IMR-90 (cell line): ENCODE measurements around the gene NOX1. TPM values are rescaled to one million over a fixed set of nuclear protein-coding genes. Genes with fewer than 3 reads are reported as not detected.

Experiments
- ATAC-seq: fragments of 200-7000 bp; cut with Tn5 transposase; 2 replicates; pipeline ENCODE4 v1.9.1; 2020; ENCODE audit warnings: low read depth, mild to moderate bottlenecking, moderate library complexity
- BruUV-seq: library from RNA; stranded (reverse); fragments of 400-500 nt; replicated peaks from 2 replicates; lab custom pipeline; 2021; lab: Mats Ljungman, UMichigan
- CTCF ChIA-PET: fragments of 300-600 bp; formaldehyde crosslinking; extraction: SDS; loops from one replicate; lab custom pipeline; 2021; ENCODE audit warnings: antibody characterized with exemption; lab: Yijun Ruan, JAX
- POLR2A ChIA-PET: fragments of 300-600 bp; sonication (Branson Sonifier 250); formaldehyde crosslinking; loops from one replicate; lab custom pipeline; 2022; ENCODE audit warnings: antibody characterized with exemption; ENCODE audit not compliant: unreplicated experiment; lab: Charles Lee
- DNase-seq: peaks from one replicate; pipeline ENCODE4 v3.0.0; 2013
- H2AFZ ChIP-seq: replicated peaks from 2 replicates; pipeline ENCODE3; 2013; ENCODE audit warnings: low read length, mild to moderate bottlenecking; ENCODE audit not compliant: poor library complexity
- H2AK5ac ChIP-seq: 2 replicates; pipeline ENCODE4 v1.6.1; 2013; ENCODE audit warnings: low read depth, low read length, inconsistent platforms
- H2AK9ac ChIP-seq: replicated peaks from 2 replicates; pipeline ENCODE3; 2013; ENCODE audit warnings: mild to moderate bottlenecking, low read depth, low read length, moderate library complexity; ENCODE audit not compliant: poor library complexity
- H2BK120ac ChIP-seq: 2 replicates; pipeline ENCODE4 v1.6.1; 2013; ENCODE audit warnings: low read depth, low read length, inconsistent platforms
- H2BK15ac ChIP-seq: 3 replicates; pipeline ENCODE4 v1.6.1; 2013; ENCODE audit warnings: low read depth, low read length, inconsistent platforms
- H2BK20ac ChIP-seq: 2 replicates; pipeline ENCODE4 v1.6.1; 2013; ENCODE audit warnings: low read depth, mild to moderate bottlenecking, inconsistent platforms, low read length, moderate library complexity
- H2BK5ac ChIP-seq: 2 replicates; pipeline ENCODE4 v1.6.1; 2013; ENCODE audit warnings: mild to moderate bottlenecking, low read depth, low read length, inconsistent platforms; ENCODE audit not compliant: poor library complexity, severe bottlenecking
- H3K14ac ChIP-seq: replicated peaks from 2 replicates; pipeline ENCODE4 v1.6.1; 2013; ENCODE audit warnings: low read depth, low read length, inconsistent platforms
- H3K18ac ChIP-seq: 2 replicates; pipeline ENCODE4 v1.6.1; 2013; ENCODE audit warnings: low read depth, low read length, control low read depth
- H3K23ac ChIP-seq: 2 replicates; pipeline ENCODE4 v1.6.1; 2013; ENCODE audit warnings: low read depth, low read length, inconsistent platforms
- H3K27ac ChIP-seq: 2 replicates; pipeline ENCODE4 v1.5.1; 2013; ENCODE audit warnings: mild to moderate bottlenecking, control low read depth, low read length; ENCODE audit not compliant: insufficient read depth
- H3K27me3 ChIP-seq: 2 replicates; pipeline ENCODE4 v1.6.1; 2013; ENCODE audit warnings: low read length; ENCODE audit not compliant: control insufficient read depth, insufficient read depth
- H3K36me3 ChIP-seq: 2 replicates; pipeline ENCODE4 v1.6.1; 2013; ENCODE audit warnings: low read length, mixed read lengths; ENCODE audit not compliant: control insufficient read depth, insufficient read depth
- H3K4ac ChIP-seq: 2 replicates; pipeline ENCODE4 v1.6.1; 2013; ENCODE audit warnings: low read depth, low read length, inconsistent platforms
- H3K4me1 ChIP-seq: 2 replicates; pipeline ENCODE4 v1.6.1; 2013; ENCODE audit warnings: low read length, mixed read lengths; ENCODE audit not compliant: control insufficient read depth, insufficient read depth
- H3K4me2 ChIP-seq: 2 replicates; pipeline ENCODE4 v1.6.1; 2013; ENCODE audit warnings: low read depth, mild to moderate bottlenecking, control low read depth, low read length, moderate library complexity
- H3K4me3 ChIP-seq: 2 replicates; pipeline ENCODE4 v1.5.1; 2013; ENCODE audit warnings: low read depth, mild to moderate bottlenecking, control low read depth, low read length, moderate library complexity; ENCODE audit not compliant: insufficient read depth
- H3K56ac ChIP-seq: 2 replicates; pipeline ENCODE4 v1.6.1; 2013; ENCODE audit warnings: low read length, inconsistent platforms; ENCODE audit not compliant: insufficient read depth; ENCODE audit errors: extremely low read depth
- H3K79me1 ChIP-seq, 2 experiments: 2 replicates each; pipeline ENCODE4 v1.6.1; 2013; ENCODE audit warnings: low read length in 2 of 2, inconsistent platforms in 1 of 2, low read depth in 1 of 2
- H3K9ac ChIP-seq: 2 replicates; pipeline ENCODE4 v1.6.1; 2013; ENCODE audit warnings: low read depth, low read length, control low read depth
- H3K9me1 ChIP-seq: 2 replicates; pipeline ENCODE4 v1.6.1; 2013; ENCODE audit warnings: low read length, inconsistent platforms; ENCODE audit not compliant: insufficient read depth
- H3K9me3 ChIP-seq: 2 replicates; pipeline ENCODE4 v1.6.1; 2013; ENCODE audit warnings: low read length; ENCODE audit not compliant: control insufficient read depth, insufficient read depth
- H4K20me1 ChIP-seq: 2 replicates; pipeline ENCODE4 v1.6.1; 2013; ENCODE audit warnings: low read length, inconsistent platforms; ENCODE audit not compliant: insufficient read depth
- H4K5ac ChIP-seq: 2 replicates; pipeline ENCODE4 v1.6.1; 2013; ENCODE audit warnings: mild to moderate bottlenecking, low read depth, low read length, control low read depth
- H4K8ac ChIP-seq, 2 experiments: 2 replicates each; pipeline ENCODE4 v1.6.1; 2013; ENCODE audit warnings: low read depth in 2 of 2, low read length in 2 of 2, control low read depth in 1 of 2, inconsistent platforms in 1 of 2
- H4K91ac ChIP-seq: 2 replicates; pipeline ENCODE4 v1.6.1; 2013; ENCODE audit warnings: low read depth, low read length, inconsistent platforms; ENCODE audit not compliant: insufficient read depth
- CHD1 ChIP-seq: IDR thresholded peaks from 2 replicates; pipeline ENCODE4 v1.6.1; 2012; ENCODE audit warnings: low read depth, low read length, improper control_type of control experiment
- CTCF ChIP-seq: conservative IDR thresholded peaks from 2 replicates; pipeline ENCODE4 v1.5.1; 2012; ENCODE audit warnings: mild to moderate bottlenecking, low read depth, low read length, improper control_type of control experiment
- ELK1 ChIP-seq: fragments of 150-350 bp; IDR thresholded peaks from 2 replicates; pipeline ENCODE4 v1.6.1; 2016; ENCODE audit warnings: low read depth, mild to moderate bottlenecking, low read length, moderate library complexity, borderline replicate concordance
- MAFK ChIP-seq: IDR thresholded peaks from 2 replicates; pipeline ENCODE4 v1.6.1; 2012; ENCODE audit warnings: low read depth, low read length, improper control_type of control experiment
- MAZ ChIP-seq: IDR thresholded peaks from 2 replicates; pipeline ENCODE4 v1.6.1; 2012; ENCODE audit warnings: low read depth, mild to moderate bottlenecking, low read length, improper control_type of control experiment, moderate library complexity, borderline replicate concordance
- NFE2L2 ChIP-seq: fragments of 150-350 bp; IDR thresholded peaks from 2 replicates; pipeline ENCODE4 v1.6.1; 2016; ENCODE audit warnings: low read depth, mild to moderate bottlenecking, low read length
- RAD21 ChIP-seq: IDR thresholded peaks from 2 replicates; pipeline ENCODE4 v1.6.1; 2012; ENCODE audit warnings: low read length, improper control_type of control experiment
- RCOR1 ChIP-seq: IDR thresholded peaks from 2 replicates; pipeline ENCODE4 v1.6.1; 2012; ENCODE audit warnings: mild to moderate bottlenecking, low read length, improper control_type of control experiment; ENCODE audit not compliant: insufficient replicate concordance
- SMC3 ChIP-seq: fragments of 150-350 bp; IDR thresholded peaks from 2 replicates; pipeline ENCODE4 v1.6.1; 2016; ENCODE audit warnings: low read depth, mild to moderate bottlenecking, antibody characterized with exemption, low read length, moderate library complexity
- USF2 ChIP-seq: fragments of 150-350 bp; IDR thresholded peaks from 2 replicates; pipeline ENCODE4 v1.6.1; 2017; ENCODE audit warnings: mild to moderate bottlenecking, antibody characterized with exemption, low read length, low read depth
- WGBS, 2 experiments: methylation state at CpG; one replicate each; pipeline versions ENCODE4 v1.1.5 to v1.1.7; 2013; ENCODE audit warnings: missing lambda C conversion rate in 2 of 2; ENCODE audit not compliant: insufficient read length in 1 of 2; ENCODE audit errors: extremely low coverage in 2 of 2; 5-methylcytosine and 5-hydroxymethylcytosine counted together
- dilution Hi-C: fragments of 300-500 bp; cut with HindIII; formaldehyde crosslinking; loops from one replicate; pipeline ENCODE4 v1.14.3; 2018; ENCODE audit warnings: low sequenced_read_pairs; ENCODE audit not compliant: unreplicated experiment
- in situ Hi-C: fragments of 300-500 bp; cut with MboI; formaldehyde crosslinking; loops from 3 replicates; pipeline ENCODE4 v1.14.3; 2019; ENCODE audit warnings: low sequenced_read_pairs, inconsistent platforms, mixed read lengths
- intact Hi-C: fragments of 100-400 bp; cut with micrococcal nuclease; formaldehyde crosslinking; loops from 2 replicates; pipeline ENCODE4 v1.10.0; 2022
- polyA plus RNA-seq, 3 experiments: library from polyadenylated mRNA; depleted of rRNA; stranded (reverse); fragments of >200 nt; gene quantifications; 2 replicates each; pipeline ENCODE4 v1.2.3, GENCODE V29; 2012; ENCODE audit warnings: low replicate concordance in 1 of 3
- total RNA-seq: library from RNA; depleted of rRNA; stranded (reverse); fragments of >200 nt; gene quantifications from 2 replicates; pipeline ENCODE4 v1.2.3, GENCODE V29; 2012

The NOX1 gene
- total and polyA plus RNA-seq, 2 of the 4 experiments (the other 2 are of a cell fraction): not detected

- CTCF ChIA-PET: no interaction called here
- H3K4me3 ChIP-seq: no peak overlapping the region
- dilution Hi-C loops: no loop called here
Observed at GRCh38 chrX:100904433-100904832, 30.3 kb upstream of the NOX1 start.

More at GRCh38 chrX:100904433-100904832, 30.3 kb upstream of the NOX1 start:
- BruUV-seq: no TSS peak
- Histone ChIP-seq H3K36me3 (no peaks in the 10 kb centered on the region), H3K4me1 (no peaks in the 10 kb centered on the region), H3K56ac (no peak overlapping the region), H3K27me3 (no peaks in the 10 kb centered on the region; the same call in 1 of the 2 replicates), H2BK20ac (no peak overlapping the region), H3K18ac (no peak overlapping the region), H4K20me1 (no peaks in the 10 kb centered on the region), H3K14ac (no peak overlapping the region), H2AK5ac (no peak overlapping the region), H4K91ac (no peak overlapping the region), H3K4ac (no peak overlapping the region), H2AFZ (no peak overlapping the region), H4K5ac (no peak overlapping the region), H2BK120ac (no peak overlapping the region), H3K9ac (no peak overlapping the region), H2BK15ac (no peak overlapping the region), H4K8ac (no peak overlapping the region), H3K9me1 (no peaks in the 10 kb centered on the region), H2AK9ac (no peak overlapping the region), H2BK5ac (no peak overlapping the region), H3K4me2 (no peak overlapping the region), H3K23ac (no peak overlapping the region), H3K9me3 (no peaks in the 10 kb centered on the region), H3K79me1 (no peaks in the 10 kb centered on the region), H3K27ac (no peak overlapping the region)
- in situ Hi-C loops (no loop called here), intact Hi-C loops (no loop called here)
- WGBS, 2 experiments: 60% methylated on average over 1 of the region's 2 CpGs; no CpG with 5 or more reads in 1 of the 2 experiments
- DNase-seq (no peak), ATAC-seq (no peak)
- POLR2A ChIA-PET: no interaction called here
- TF ChIP-seq CHD1: no peak
- no peak for TF ChIP-seq RAD21
- no peak for TF ChIP-seq SMC3
- no peak for TF ChIP-seq NFE2L2
- TF ChIP-seq CTCF: no peak
- no peak for TF ChIP-seq MAFK
- no peak for TF ChIP-seq MAZ
- TF ChIP-seq USF2: no peak
- no peak for TF ChIP-seq ELK1
- no peak for TF ChIP-seq RCOR1
